Glutamatergic neuron (in vitro differentiated cells): ENCODE measurements around the gene COBL. TPM values are rescaled to one million over a fixed set of nuclear protein-coding genes. Genes with fewer than 3 reads are reported as not detected.

Source experiments
- DNase-seq: peaks from one replicate; pipeline ENCODE4 v3.0.0; 2022
- H3K27ac Mint-ChIP-seq: one replicate; pipeline ENCODE4 v1.8.0; 2020; ENCODE audit warnings: mild to moderate bottlenecking, mixed read lengths, inconsistent platforms; ENCODE audit not compliant: unreplicated experiment
- H3K27me3 Mint-ChIP-seq: one replicate; pipeline ENCODE4 v1.8.0; 2020; ENCODE audit warnings: mild to moderate bottlenecking, moderate library complexity, mixed read lengths, inconsistent platforms; ENCODE audit not compliant: unreplicated experiment
- H3K36me3 Mint-ChIP-seq: one replicate; pipeline ENCODE4 v1.8.0; 2020; ENCODE audit warnings: mild to moderate bottlenecking, mixed read lengths, inconsistent platforms; ENCODE audit not compliant: unreplicated experiment
- H3K4me1 Mint-ChIP-seq: one replicate; pipeline ENCODE4 v1.8.0; 2020; ENCODE audit warnings: mild to moderate bottlenecking, low read depth, mixed read lengths, inconsistent platforms; ENCODE audit not compliant: unreplicated experiment
- H3K4me3 Mint-ChIP-seq: one replicate; pipeline ENCODE4 v1.8.0; 2020; ENCODE audit warnings: mild to moderate bottlenecking, mixed read lengths, inconsistent platforms; ENCODE audit not compliant: unreplicated experiment
- H3K9me3 Mint-ChIP-seq: one replicate; pipeline ENCODE4 v1.8.0; 2020; ENCODE audit warnings: mild to moderate bottlenecking, moderate library complexity, mixed read lengths, inconsistent platforms; ENCODE audit not compliant: unreplicated experiment
- total RNA-seq: library from RNA; stranded (reverse); fragmentation: NEBNext Ultra II Directional; extraction: Animal tissue kit (Norgen Biotek cat#: 25700); gene quantifications from one replicate; pipeline ENCODE4 v1.2.1, GENCODE V29; 2021; ENCODE audit not compliant: unreplicated experiment
- TF ChIP-seq, protein P1 (sequence below): fragments of 200-600 bp; sonication (generic); IDR thresholded peaks from one replicate; pipeline ENCODE4 v1.5.0; 2021; ENCODE audit not compliant: partially characterized antibody, unreplicated experiment

COBL gene
- total RNA-seq, 1 donor from 2014 or later, result 3.3 TPM

- TF ChIP-seq, protein P1, sequence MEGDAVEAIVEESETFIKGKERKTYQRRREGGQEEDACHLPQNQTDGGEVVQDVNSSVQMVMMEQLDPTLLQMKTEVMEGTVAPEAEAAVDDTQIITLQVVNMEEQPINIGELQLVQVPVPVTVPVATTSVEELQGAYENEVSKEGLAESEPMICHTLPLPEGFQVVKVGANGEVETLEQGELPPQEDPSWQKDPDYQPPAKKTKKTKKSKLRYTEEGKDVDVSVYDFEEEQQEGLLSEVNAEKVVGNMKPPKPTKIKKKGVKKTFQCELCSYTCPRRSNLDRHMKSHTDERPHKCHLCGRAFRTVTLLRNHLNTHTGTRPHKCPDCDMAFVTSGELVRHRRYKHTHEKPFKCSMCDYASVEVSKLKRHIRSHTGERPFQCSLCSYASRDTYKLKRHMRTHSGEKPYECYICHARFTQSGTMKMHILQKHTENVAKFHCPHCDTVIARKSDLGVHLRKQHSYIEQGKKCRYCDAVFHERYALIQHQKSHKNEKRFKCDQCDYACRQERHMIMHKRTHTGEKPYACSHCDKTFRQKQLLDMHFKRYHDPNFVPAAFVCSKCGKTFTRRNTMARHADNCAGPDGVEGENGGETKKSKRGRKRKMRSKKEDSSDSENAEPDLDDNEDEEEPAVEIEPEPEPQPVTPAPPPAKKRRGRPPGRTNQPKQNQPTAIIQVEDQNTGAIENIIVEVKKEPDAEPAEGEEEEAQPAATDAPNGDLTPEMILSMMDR, result no peak
- Mint-ChIP-seq H3K27ac (no peak overlapping the region), H3K4me1 (peaks cover 5% of the 10 kb centered on the region), H3K9me3 (no peaks in the 10 kb centered on the region), H3K27me3 (no peaks in the 10 kb centered on the region), H3K4me3 (no peak overlapping the region), H3K36me3 (no peaks in the 10 kb centered on the region)
- no peak for DNase-seq
Measured at GRCh38 chr7:51029701-51030191, 286.9 kb downstream of the COBL start.

DNA sequence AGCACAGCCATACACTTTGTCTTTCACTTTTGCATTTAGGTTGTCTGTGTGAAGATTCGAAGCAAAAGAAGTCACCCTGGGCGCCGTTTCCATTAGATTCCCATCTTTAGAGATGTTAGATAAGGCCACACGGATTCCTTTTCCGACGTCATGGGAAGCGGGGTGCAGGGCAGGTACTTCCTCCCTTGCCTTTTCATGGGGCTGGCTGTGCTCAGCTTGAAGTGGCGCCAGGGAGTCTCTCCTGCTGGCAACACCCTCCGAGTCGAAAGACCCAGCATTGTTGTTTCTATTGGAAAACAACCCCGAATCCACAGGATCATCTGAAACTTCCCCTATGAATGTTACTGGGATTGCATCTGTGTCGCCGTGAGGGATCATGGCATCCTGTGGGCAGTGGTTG lies 287.5 kb downstream of the COBL start:
- no peaks in the 10 kb centered on the region for H3K36me3 Mint-ChIP-seq
- no peaks in the 10 kb centered on the region for H3K27me3 Mint-ChIP-seq
- TF ChIP-seq, protein P1, result no peak
- DNase-seq, result no peak
- H3K4me1 Mint-ChIP-seq, result peaks cover 5% of the 10 kb centered on the region
- no peak overlapping the region for H3K27ac Mint-ChIP-seq
- H3K4me3 Mint-ChIP-seq, result no peak overlapping the region
- no peaks in the 10 kb centered on the region for H3K9me3 Mint-ChIP-seq

GRCh38 chr7:51027935-51028830 lies 288.4 kb downstream of the COBL start:
- no peaks in the 10 kb centered on the region for H3K9me3 Mint-ChIP-seq
- no peak overlapping the region for H3K4me3 Mint-ChIP-seq
- H3K36me3 Mint-ChIP-seq, result no peaks in the 10 kb centered on the region
- no peak overlapping the region for H3K27ac Mint-ChIP-seq
- peaks cover 5% of the 10 kb centered on the region for H3K4me1 Mint-ChIP-seq
- H3K27me3 Mint-ChIP-seq, result no peaks in the 10 kb centered on the region
- no peak for DNase-seq
- TF ChIP-seq, protein P1, result no peak

- TF ChIP-seq, protein P1, result no peak
- Mint-ChIP-seq H3K9me3 (no peaks in the 10 kb centered on the region), H3K4me3 (no peak overlapping the region), H3K27me3 (no peaks in the 10 kb centered on the region), H3K27ac (no peak overlapping the region), H3K36me3 (no peaks in the 10 kb centered on the region), H3K4me1 (peaks cover 5% of the 10 kb centered on the region)
- DNase-seq, result no peak
Measured at GRCh38 chr7:51027106-51027934, 289.3 kb downstream of the COBL start.
